Stimulated activated CD4-positive, alpha-beta T cell treated with anti-CD3 and anti-CD28 coated beads, Interleukin-1b, Interleukin-23, amount 100 ng/mL, for 4 hours (primary cell): ENCODE measurements around the gene RUSC1.
"Not testable (repeated sequence)": the region's sequence is repeated elsewhere in the genome, so short reads cannot be mapped to it uniquely, and the experiment has no call there.

Experiments
- DNase-seq, 2 donors: peaks; one replicate each; pipeline ENCODE4 v3.0.0-alpha.2; 2020; ENCODE audit warnings: low read depth in 2 of 2

The RUSC1 gene

GRCh38 chr1:155320661-155321617, at the start of gene RUSC1:
Gene RUSC1, plus strand, starts transcription at chr1:155320894. Its CDS starts 880 bp downstream, at chr1:155321774.
- DNase-seq = peak; percentile 66 to 67

GRCh38 chr1:155272466-155273342, 48.0 kb upstream of the RUSC1 start:
- DNase-seq = no peak

- peak; percentile 91 to 96 for DNase-seq
Observed at GRCh38 chr1:155273343-155274245, 47.1 kb upstream of the RUSC1 start, which contains the start of gene CLK2. Gene CLK2, minus strand, starts transcription at chr1:155273504. Its CDS starts 2,527 bp downstream, at chr1:155270977.

- DNase-seq = peak; percentile 93 to 95
Observed at GRCh38 chr1:155277070-155277901, 43.4 kb upstream of the RUSC1 start, which contains the start of gene HCN3. Gene HCN3, plus strand, starts transcription at chr1:155277463. Its CDS starts 128 bp downstream, at chr1:155277591.

GRCh38 chr1:155277902-155278688, 42.6 kb upstream of the RUSC1 start:
- DNase-seq = peak; percentile 65 to 67

- no peak for DNase-seq
Observed at GRCh38 chr1:155278689-155279160, 42.0 kb upstream of the RUSC1 start.

- no peak for DNase-seq
Observed at GRCh38 chr1:155279268-155279667, 41.4 kb upstream of the RUSC1 start.

- no peak for DNase-seq
Observed at GRCh38 chr1:155282488-155283091, 38.1 kb upstream of the RUSC1 start.

- DNase-seq = no peak
Observed at GRCh38 chr1:155284476-155284875, 36.2 kb upstream of the RUSC1 start.

- no peak for DNase-seq
Observed at GRCh38 chr1:155285063-155285462, 35.6 kb upstream of the RUSC1 start.

- no peak for DNase-seq
Observed at GRCh38 chr1:155285631-155286044, 35.1 kb upstream of the RUSC1 start.

GRCh38 chr1:155286544-155286943, 34.1 kb upstream of the RUSC1 start:
- DNase-seq = no peak

GRCh38 chr1:155287987-155288543, 32.6 kb upstream of the RUSC1 start:
- DNase-seq = no peak

- DNase-seq = not testable (repeated sequence)
Observed at GRCh38 chr1:155291006-155291405, 29.7 kb upstream of the RUSC1 start.

- DNase-seq = no peak
Observed at GRCh38 chr1:155293086-155293749, 27.5 kb upstream of the RUSC1 start.

GRCh38 chr1:155294520-155295182, 26.0 kb upstream of the RUSC1 start:
- DNase-seq = no peak
